Hematopoietic multipotent progenitor cell (in vitro differentiated cells): Measurements from ENCODE around the gene SLC39A10. TPM values are rescaled to one million over a fixed set of nuclear protein-coding genes. Genes with fewer than 3 reads are reported as not detected.
"Not testable (repeated sequence)": the region's sequence is repeated elsewhere in the genome, so short reads cannot be mapped to it uniquely, and the experiment has no call there.

Source experiments
- DNase-seq, 3 donors: peaks; one replicate each; pipeline ENCODE4 v3.0.0-alpha.2; 2011 to 2015; ENCODE audit warnings: low read depth in 2 of 3, low spot score in 2 of 3
- total RNA-seq: library from RNA; depleted of rRNA; stranded (reverse); fragments of >200 nt; gene quantifications from one replicate; pipeline ENCODE4 v1.2.3, GENCODE V29; 2012

The SLC39A10 gene
- total RNA-seq, 1 donor, result 34.5 TPM

- DNase-seq, result no peak
Measured at GRCh38 chr2:195642679-195643068, 14.4 kb upstream of the SLC39A10 start.

GRCh38 chr2:195644708-195645107 lies 12.3 kb upstream of the SLC39A10 start:
- not testable (repeated sequence) for DNase-seq

- DNase-seq, result no peak
Measured at GRCh38 chr2:195645413-195645812, 11.6 kb upstream of the SLC39A10 start.

- no peak for DNase-seq
Measured at GRCh38 chr2:195646424-195646823, 10.6 kb upstream of the SLC39A10 start.

GRCh38 chr2:195647302-195647701 lies 9.7 kb upstream of the SLC39A10 start:
- DNase-seq, result no peak

- not testable (repeated sequence) for DNase-seq
Measured at GRCh38 chr2:195648370-195648769, 8.7 kb upstream of the SLC39A10 start.

GRCh38 chr2:195648787-195649186 lies 8.2 kb upstream of the SLC39A10 start:
- no peak for DNase-seq

GRCh38 chr2:195649629-195650190 lies 7.3 kb upstream of the SLC39A10 start:
- DNase-seq, result no peak

- DNase-seq, result peak in 1 of 3 donors; percentile 20
Measured at GRCh38 chr2:195651046-195651445, 6.0 kb upstream of the SLC39A10 start.

- DNase-seq, result no peak
Measured at GRCh38 chr2:195652911-195653310, 4.1 kb upstream of the SLC39A10 start.

- DNase-seq, result no peak
Measured at GRCh38 chr2:195656161-195656858, 716 bp upstream of the SLC39A10 start.

- DNase-seq, result peak in 2 of 3 donors; percentile 61 to 80
Measured at GRCh38 chr2:195657634-195658540, 861 bp downstream of the SLC39A10 start.

GRCh38 chr2:195658541-195658890 lies 1.5 kb downstream of the SLC39A10 start:
- peak in 2 of 3 donors; percentile 38 to 43 for DNase-seq

GRCh38 chr2:195659114-195659513 lies 2.1 kb downstream of the SLC39A10 start:
- peak in 2 of 3 donors; percentile 39 to 60 for DNase-seq

- DNase-seq, result peak; percentile 58 to 87 (median 73)
Measured at GRCh38 chr2:195659982-195660890, 3.2 kb downstream of the SLC39A10 start.

- no peak for DNase-seq
Measured at GRCh38 chr2:195662138-195662537, 5.1 kb downstream of the SLC39A10 start.

- no peak for DNase-seq
Measured at GRCh38 chr2:195663007-195663406, 6.0 kb downstream of the SLC39A10 start.

- peak in 1 of 3 donors; percentile 45 for DNase-seq
Measured at GRCh38 chr2:195664528-195664927, 7.5 kb downstream of the SLC39A10 start.

- not testable (repeated sequence) for DNase-seq
Measured at GRCh38 chr2:195665153-195665552, 8.1 kb downstream of the SLC39A10 start.

- no peak for DNase-seq
Measured at GRCh38 chr2:195666113-195666712, 9.2 kb downstream of the SLC39A10 start.
